OCI-LY7 (cell line): Measurements from ENCODE around the gene STRBP.

ENCODE experiments used
- CTCF ChIP-seq: fragments of 200-600 bp; sonication (generic); conservative IDR thresholded peaks from 2 replicates; pipeline ENCODE4 v1.5.1; 2014; ENCODE audit warnings: mild to moderate bottlenecking, antibody characterized with exemption, low read length, moderate library complexity, mixed read lengths
- EZH2phosphoT487 ChIP-seq: fragments of 200-600 bp; sonication (generic); IDR thresholded peaks from 2 replicates; pipeline ENCODE4 v1.6.1; 2018; ENCODE audit warnings: low read depth, borderline replicate concordance, mild to moderate bottlenecking, mixed run types, antibody characterized with exemption, low read length, moderate library complexity, mixed read lengths

- TF ChIP-seq CTCF (no peak), EZH2phosphoT487 (no peak)
These were observed 162.9 kb downstream of the STRBP start for GRCh38 chr9:123105490-123105889.
